Activated T-cell treated with anti-CD3 and anti-CD28 coated beads for 1 hour (primary cell): ENCODE measurements around the gene OCEL1.
A peak's percentile ranks its signal among the peaks of the same experiment; 100 is the strongest.
"Not testable (repeated sequence)": the region's sequence is repeated elsewhere in the genome, so short reads cannot be mapped to it uniquely, and the experiment has no call there.

Experiments used
- DNase-seq: peaks from one replicate; pipeline ENCODE4 v3.0.0-alpha.2; 2020; ENCODE audit warnings: low read depth

OCEL1 gene

GRCh38 chr19:17226002-17226933 is at the start of gene OCEL1:
OCEL1 (plus strand) TSS chr19:17226226; CDS start chr19:17226248, 22 bp downstream.
- peak; percentile 95 for DNase-seq

DNA sequence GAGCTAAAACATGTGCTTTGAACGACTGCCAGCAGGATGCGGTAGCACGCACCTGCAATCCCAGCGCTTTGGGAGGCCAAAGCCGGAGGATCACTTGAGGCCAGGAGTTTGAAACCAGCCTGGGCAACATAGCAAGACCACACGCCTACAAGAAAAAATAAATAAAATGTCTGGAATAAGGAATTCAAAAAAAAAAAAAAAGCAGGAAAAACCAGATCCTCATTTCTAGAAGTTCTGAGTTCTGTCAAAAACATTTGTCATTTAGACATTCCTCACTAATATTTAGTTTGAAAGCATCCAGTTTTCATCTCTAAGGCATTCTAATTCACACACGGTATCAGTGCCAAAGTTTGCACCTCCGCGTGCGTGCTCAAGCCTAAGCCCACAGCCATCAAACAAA is 47.7 kb upstream of the OCEL1 start:
- DNase-seq = no peak

GRCh38 chr19:17180997-17181702 is 44.9 kb upstream of the OCEL1 start:
- no peak for DNase-seq

DNA sequence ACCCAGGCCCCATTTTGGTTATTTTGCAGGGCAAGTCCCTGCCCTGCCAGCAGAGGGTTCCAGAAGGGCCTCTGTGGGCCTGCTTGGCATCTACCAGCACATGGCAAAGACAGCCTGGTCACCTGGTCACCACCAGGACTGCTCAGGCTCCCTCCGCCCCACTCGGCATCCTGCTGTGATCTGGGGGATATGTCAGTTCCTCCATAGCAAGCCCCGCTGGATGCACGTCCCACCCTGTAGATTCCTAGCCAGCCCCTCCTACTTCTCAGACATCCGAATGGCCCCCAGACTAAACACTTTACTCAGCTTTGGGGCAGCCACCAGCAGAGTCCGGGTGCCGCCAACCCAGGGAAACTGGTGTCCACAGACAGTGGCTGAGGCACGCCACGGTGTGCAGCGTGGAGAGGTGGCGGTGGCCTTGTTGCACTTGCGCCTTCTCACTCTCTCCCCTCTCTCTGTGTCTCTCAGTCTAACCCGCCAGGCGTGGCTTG is 42.7 kb upstream of the OCEL1 start:
- DNase-seq = no peak

DNA sequence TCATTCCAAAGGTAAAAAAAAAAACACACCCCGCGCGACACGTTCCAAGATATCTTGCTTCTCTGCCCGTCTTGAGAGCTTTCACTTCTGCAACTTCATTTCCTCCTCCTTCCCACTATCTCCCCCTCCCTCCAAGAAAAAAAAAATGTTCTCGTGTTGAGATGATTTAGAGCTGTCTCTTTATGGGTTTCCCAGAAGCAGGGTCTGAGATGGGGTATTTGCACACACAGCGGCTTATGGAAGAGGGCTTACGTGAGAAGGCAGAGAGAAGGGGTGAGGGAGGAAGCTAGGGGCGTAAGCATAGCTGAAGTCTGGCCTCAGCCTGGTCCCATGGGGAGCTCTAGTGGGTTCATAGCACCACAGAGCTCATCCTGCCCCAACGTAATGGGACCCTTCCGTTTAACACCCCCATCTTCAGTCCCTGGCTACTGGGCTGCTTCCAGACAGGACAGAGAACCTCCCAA is 42.1 kb upstream of the OCEL1 start:
- no peak for DNase-seq

DNA sequence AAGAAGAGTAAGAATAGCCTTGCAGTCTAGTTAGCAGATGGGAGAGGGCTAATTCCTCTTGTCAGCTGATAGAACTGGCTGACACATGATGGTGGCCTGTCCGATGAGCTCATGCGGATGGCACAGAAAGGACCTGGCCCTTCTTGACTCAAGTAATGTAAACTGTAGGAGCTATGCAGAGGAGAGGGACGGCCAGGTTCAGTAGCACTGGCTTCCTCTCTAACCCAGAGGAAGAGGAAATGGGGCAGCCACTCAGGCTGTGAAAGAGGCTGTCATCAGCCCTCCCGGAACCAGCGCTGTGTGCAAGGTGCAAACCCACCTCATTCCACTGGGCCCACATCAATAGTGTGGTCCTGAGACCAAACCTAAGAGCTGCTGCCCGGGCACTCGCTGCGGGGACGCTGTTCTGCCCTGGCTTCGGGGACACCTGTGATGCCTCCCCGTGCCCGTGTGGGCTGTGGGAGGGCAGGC is 41.6 kb upstream of the OCEL1 start:
- DNase-seq = peak; percentile 37

GRCh38 chr19:17185590-17185989 is 40.4 kb upstream of the OCEL1 start:
- DNase-seq = no peak

DNA sequence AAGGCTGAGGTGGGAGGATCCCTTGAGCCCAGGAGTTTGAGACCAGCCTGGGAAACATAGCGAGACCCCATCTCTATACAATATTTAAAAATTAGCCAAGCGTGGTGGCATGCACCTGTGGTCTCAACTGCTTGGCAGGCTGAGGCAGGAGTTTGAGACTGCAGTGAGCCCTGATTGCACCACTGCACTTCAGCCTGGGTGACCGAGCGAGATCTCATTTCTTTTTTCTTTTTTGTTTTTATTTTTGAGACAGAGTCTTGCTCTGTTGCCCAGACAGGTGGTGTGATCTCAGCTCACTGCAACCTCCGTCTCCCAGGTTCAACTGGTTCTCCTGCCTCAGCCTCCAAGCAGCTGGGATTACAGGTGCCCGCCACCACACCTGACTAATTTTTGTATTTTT is 34.3 kb upstream of the OCEL1 start:
- not testable (repeated sequence) for DNase-seq

DNA sequence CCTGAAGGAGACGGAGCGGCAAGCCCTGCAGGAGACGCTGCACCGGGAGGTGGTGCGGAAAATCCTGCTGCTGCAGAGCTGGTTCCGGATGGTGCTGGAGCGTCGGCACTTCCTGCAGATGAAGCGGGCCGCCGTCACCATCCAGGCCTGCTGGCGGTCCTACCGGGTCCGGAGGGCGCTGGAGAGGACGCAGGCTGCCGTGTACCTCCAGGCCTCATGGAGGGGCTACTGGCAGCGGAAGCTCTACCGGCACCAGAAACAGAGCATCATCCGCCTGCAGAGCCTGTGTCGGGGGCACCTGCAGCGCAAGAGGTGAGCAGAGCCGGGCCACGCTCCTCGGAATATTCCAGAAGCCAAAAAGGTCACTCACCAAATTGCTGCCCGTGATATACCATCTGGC is 33.3 kb upstream of the OCEL1 start:
- no peak for DNase-seq

GRCh38 chr19:17194608-17195007 is 31.4 kb upstream of the OCEL1 start:
- no peak for DNase-seq

DNA sequence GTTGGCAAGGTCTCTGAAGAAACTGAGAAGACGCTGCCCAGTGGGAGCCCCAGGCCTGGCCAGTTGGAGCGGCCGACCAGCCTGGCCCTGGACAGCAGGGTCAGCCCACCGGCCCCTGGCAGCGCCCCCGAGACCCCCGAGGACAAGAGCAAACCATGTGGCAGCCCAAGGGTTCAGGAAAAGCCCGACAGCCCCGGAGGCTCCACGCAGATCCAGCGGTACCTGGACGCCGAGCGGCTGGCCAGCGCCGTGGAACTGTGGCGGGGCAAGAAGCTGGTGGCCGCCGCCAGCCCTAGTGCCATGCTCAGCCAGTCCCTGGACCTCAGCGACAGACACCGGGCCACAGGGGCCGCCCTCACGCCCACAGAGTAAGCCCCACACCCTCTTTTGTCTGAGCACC is 30.9 kb upstream of the OCEL1 start:
- no peak for DNase-seq

DNA sequence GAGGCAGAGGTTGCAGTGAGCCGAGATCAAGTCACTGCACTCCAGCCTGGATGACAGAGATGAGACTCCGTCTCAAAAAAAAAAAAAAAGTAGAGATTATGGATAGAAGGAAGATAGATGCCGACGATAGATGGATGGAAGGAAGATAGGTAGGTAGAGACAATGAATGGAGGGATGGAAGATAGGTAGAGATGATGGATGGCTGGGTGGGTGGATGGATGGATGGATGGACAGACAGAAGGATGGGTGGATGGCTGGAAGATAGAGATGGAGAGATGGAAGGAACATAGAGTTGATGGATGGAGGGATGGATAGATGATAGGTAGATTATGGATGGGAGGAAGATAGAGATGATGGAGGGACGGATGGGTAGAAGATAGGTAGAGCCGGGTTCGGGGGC is 29.4 kb upstream of the OCEL1 start:
- no peak for DNase-seq

DNA sequence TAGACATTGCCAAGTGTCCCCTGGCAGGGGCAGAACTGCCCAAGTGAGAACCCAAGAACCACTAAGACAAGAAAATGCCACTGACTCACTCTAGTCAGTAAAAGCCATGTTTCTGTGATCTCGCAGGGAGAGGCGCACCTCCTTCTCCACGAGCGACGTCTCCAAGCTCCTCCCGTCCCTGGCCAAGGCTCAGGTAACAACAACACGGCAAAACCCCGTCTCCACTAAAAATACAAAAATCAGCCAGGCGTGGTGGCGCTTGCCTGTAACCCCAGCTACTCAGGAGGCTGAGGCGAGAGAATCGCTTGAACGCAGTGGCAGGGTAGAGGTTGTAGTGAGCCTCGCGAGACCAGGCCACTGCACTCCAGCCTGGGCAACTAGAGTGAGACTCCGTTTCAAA is 28.4 kb upstream of the OCEL1 start:
- DNase-seq = no peak

DNA sequence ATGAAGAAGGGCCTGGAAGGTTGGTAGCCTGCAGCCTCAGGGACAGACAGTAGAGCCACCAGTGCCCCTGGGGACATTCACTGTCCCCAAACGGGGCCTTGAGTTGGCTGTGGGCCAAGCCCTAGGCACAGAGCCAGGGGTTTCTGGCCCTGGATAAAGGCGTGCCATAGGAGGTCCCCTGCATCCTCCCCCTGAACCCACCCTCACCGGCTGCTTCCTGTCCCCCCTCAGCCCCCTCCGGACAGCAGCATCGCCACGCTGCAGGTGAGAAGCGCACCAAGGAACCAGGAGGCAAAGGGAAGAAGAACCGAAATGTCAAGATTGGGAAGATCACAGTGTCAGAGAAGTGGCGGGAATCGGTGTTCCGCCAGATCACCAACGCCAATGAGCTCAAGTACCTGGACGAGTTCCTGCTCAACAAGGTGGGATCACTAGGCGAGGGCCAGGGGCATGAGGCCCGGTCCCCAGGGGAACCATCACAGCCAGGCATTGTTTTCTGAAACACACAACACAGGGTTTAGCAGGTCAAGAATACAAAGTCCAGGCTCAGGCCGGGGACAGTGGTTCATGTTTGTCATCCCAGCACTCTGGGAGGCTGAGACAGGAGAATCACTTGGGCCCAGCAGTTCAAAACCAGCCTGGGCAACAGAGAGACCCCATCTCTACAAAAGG is 25.5 kb upstream of the OCEL1 start:
- no peak for DNase-seq

GRCh38 chr19:17202249-17202648 is 23.8 kb upstream of the OCEL1 start:
- no peak for DNase-seq

DNA sequence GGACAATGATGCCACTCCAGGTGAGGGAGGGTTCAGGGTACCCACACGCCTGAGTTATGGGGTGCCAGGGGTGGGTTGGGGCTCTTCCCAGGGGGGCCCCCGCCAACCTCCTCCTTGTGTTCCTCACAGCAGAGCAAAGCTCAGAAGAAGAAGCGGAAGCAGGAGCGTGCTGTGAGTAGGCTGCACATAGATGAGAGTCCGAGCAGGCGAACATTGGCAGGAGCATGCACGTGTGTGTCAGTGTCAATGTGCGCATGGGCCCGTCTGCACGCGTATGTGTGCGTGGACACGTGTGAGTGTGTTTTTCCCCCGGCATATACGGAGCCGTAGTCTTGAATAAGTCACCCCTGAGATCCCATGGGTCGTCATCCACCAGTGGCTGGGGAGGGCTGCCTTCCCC is 23.3 kb upstream of the OCEL1 start:
- no peak for DNase-seq

GRCh38 chr19:17205237-17206140 is 20.5 kb upstream of the OCEL1 start:
- DNase-seq = peak; percentile 54

DNA sequence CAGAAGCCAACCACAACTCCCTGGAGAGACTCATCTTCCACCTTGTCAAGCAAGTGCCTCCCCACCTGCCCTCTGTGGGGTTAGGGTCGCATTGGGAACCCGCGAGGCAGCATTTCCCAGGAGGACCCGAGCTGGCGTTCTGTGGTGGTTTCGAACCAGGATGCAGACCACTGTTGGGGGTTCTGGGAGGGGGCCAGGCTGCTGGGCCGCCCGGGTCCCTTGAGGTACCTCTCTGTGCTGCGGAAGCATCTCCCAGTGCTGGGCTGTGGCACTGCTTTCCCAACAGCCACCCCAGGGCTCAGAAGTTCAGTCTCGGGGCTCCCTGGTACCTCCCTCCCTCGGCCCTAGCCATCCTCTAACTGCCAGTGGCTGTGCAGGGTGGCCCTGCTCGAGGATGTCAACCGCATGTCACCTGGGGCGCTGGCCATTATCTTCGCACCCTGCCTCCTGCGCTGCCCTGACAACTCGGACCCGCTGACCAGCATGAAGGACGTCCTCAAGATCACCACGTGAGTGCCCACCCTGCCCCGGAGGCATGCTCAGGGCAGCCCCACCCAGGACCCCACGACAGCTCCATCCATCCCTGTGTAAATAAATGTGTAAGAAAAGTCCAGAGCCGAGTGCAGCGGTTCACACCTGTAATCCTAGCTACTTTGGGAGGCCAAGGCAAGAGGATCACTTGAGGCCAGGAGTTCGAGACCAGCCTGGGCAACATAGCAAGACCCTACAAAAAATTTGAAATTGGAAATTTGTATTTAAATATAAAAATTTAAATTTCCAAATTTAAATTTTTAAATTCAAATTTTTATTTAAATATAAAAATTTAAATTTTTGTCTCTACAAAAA is 19.1 kb upstream of the OCEL1 start:
- DNase-seq = no peak

DNA sequence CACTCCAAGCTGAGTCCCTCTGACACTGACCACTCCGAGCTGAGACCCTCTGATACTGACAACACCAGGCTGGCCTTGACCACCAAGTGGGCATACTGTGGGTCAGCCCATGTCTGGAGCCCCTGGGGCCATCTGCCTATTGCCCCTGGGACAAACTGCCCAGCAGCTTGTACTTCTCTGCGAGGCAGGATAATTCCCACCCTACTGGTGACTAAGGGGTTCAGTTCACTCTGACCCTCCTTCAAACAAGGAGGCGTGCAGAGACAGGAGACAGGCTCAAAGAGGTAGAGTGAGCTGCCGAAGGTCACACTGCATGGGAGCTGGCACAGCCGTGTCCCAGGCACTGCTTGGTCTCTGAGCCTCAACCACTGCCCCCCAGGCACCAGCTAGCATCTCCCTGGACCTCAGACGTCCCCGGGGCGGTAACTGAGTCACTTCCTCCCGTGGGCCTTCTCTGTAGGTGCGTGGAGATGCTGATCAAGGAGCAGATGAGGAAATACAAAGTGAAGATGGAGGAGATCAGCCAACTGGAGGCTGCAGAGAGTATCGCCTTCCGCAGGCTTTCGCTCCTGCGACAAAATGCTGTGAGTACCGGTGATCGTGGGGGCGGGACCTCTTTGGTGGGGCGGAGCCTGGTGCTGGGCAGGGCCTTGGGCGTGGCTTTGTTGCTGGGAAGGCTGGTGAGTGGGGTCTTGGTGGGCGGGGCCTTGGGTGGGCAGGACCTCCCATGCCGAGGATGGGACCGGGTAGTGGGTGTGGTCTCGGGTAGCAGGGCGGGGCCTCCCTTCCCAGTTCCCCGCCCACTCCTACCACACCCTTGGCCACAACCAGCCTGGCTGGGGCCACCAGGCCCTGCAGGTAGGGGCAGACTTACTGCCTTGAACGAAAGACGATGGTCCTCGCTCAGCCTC is 16.6 kb upstream of the OCEL1 start:
- no peak for DNase-seq
